ENCODE results near the gene ARHGAP10. TPM values are rescaled to one million over a fixed set of nuclear protein-coding genes. Genes with fewer than 3 reads are reported as not detected.
A peak's percentile ranks its signal among the peaks of the same experiment; 100 is the strongest.

The ARHGAP10 gene
- total RNA-seq, 1 donor from 2014 or later = 15.8 TPM

DNA sequence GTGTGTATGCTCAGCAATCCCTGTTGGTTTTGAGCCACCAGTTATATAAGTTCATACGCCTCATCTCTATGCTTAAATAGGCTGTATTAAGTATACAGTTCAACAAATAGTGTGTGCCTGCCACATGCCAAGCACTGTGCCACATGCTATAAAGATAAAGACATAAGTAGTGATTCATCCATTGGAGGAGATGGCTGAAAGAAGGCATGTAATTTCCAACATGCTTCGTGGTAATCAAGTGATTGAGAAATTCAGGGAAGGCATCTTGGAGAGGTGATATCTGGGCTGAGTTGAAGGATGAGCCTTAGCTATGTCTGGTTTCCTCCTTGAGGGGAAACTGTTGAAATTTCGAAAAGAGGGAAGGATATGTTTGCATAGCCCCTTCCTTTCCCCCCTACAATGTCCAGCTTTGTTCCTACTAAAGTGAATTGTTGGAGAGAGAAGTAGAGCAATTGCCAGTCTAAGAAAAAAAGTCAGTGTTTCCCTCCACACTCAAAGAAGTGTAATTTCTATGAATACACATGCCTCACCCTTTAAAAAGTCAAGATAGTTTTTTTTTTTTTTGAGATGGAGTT lies 96.5 kb downstream of the ARHGAP10 start:
- no peak for ATAC-seq

DNA sequence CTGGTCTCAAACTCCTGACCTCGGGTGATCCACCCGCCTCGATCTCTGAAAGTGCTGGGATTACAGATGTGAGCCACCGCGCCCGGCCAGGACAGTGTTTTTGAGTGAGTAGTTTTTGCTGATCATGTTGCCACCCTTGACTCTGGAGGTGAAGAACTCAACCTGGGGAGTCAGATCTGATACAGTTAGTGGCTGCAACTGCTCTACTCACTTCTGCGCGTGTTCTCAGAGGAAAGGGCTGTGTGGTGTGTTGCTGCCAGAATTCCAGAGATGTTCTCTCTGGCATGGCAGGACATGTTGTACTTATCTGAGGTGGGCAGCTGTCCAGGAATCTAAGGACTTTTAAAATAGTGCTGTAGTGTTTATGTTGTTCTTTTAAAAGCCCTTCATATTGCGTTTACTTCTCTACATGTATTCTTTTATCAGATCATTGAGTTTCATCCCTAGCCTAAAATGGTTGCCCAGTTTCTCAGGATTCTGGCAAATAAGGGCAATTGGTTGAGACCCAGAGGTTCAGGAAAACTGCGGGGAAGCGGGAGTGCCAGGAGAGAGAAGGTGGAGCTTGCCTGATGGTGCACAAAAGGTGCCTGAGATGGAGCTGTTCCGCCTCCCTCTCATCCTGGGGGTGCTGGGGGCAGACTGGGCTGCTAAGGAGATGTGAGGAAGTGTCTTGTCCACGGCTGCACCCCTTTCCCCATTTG lies 97.7 kb downstream of the ARHGAP10 start:
- ATAC-seq = no peak

DNA sequence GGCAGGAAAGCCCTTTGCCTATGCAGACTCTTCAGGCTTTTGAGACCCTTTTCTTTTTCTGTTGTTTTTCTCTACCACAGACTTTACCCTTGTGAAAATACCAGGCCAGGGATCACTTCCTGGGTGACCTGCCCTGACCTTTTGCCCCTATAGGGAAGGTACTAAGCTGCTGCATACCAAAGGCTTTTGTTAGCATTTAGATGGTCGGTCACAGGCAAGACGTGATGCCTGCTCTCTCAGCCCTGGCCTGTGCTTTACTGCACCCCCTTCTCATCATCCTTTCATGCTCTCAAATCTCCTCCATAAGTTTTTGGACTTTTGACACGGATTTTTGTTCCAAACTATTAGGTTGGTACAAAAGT lies 98.2 kb downstream of the ARHGAP10 start:
- ATAC-seq = no peak

DNA sequence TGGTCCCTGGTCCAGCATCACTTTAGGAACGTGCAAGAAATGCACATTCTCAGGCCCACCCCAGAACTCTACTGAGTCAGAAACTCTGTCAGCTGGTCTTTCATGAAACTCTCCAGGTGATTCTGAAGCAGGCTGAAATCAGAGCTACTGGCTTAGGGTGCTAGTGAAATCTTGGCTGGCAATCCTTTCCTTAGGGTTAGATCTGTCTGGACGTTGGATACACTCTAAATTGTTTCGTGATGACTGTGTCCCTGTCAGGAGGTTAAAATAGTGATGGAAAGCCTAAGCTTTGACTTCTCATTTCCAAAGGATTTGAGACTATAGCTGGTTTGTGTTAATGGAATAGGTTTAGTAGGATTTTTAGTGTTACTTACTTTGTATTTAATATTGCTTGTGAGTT lies 99.1 kb downstream of the ARHGAP10 start:
- ATAC-seq = peak; percentile 32

DNA sequence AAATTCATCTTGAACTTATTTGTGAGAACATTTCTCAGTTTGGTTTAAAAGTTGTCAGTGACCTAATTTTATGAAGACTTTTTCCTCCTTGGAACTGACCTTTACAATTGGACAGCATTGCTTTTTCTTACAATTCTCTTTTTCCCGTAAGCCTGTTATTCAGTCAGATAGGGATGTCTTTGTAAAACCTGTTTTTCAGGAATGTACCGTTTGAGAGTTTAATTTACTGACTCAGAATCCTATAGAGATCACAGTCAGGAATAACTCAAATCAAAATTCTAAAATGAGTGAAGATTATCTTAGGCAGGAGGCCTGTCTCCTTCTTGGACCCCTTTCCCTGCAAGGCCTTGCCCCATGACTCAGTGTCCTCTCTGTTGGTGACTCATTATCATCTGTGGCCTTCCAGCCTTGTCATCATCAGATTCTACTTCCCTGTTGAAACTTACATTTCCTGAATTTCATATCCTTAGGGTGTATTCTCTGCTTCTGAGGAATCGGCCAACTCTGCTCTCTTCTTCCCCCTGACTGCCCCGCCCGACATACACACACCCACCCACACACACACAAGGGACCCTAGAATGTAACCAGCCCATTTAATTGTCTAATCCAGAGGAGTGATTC lies 99.8 kb downstream of the ARHGAP10 start:
- peak; percentile 91 for ATAC-seq

DNA sequence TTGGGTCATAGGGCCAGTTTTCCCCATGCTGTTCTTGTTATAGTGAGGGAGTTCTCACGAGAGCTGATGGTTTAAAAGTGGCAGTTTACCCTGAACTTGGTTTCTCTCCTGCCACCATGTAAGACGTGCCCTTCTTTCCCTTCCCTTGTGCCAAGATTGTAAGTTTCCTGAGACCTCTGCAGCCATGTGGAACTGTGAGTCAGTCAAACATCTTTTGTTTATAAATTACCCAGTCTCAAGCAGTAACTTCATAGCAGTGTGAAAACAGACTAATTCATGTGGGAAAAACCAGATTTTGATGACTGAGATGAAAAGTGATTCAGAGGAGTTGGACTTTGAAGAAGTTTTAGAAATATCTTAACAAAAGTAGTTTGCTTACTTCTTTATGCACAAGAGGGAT lies 101.4 kb downstream of the ARHGAP10 start:
- no peak for ATAC-seq

DNA sequence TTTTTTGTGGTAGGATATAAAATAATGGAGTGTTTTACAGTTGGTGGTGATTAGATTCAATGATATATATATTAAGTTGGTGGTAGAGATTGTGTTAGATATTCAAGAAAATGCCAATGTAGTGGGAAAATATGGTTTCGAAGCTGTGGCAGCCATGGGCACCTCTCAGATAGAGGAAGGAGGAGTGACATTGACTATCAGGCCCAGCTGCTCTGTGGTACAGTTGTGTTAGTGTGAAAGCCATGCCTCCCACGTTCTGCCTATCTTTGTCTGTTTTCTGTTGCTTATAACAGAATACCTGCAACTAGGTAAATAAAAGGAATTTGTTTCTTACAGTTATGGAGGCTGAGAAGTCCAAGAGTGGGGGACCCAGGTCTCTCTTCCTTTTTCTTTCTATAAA lies 101.9 kb downstream of the ARHGAP10 start:
- ATAC-seq = no peak

DNA sequence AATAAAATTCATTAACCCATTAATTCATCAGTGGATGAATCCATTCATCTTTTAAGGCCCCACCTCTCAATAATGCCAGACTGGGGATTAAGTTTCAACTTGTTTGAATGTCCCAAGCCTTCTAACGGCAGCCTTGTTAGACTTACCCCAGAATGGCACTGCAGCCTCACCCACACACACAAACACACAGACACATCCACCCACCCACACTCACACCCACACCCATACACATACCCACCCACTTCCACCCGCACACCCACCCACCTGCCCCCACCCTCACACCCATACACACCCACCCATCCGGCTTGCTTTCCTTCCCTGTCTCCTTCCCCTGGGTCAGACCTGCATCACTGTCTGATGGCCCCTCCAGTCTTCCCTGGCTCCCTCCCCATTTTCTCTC lies 102.6 kb downstream of the ARHGAP10 start:
- no peak for ATAC-seq

DNA sequence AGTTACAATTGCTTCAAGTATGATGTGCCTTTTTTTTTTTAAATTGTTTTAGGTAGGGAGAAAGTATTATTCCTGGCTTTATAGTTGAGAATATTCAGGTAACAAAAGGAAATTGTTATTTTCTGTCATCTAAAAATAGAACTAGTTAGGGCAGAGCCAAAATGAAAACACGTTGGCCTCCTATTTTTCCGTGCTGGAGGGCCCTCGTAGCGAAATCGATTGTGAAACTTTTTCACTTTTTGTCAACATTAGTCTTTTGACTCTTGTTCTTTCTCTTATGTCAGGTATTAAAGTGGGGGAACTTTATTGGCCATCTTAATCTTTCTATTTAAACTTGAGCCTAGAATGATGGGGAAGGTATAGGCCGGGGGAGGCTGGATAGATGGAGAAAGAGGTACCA lies 104.9 kb downstream of the ARHGAP10 start:
- ATAC-seq = no peak

DNA sequence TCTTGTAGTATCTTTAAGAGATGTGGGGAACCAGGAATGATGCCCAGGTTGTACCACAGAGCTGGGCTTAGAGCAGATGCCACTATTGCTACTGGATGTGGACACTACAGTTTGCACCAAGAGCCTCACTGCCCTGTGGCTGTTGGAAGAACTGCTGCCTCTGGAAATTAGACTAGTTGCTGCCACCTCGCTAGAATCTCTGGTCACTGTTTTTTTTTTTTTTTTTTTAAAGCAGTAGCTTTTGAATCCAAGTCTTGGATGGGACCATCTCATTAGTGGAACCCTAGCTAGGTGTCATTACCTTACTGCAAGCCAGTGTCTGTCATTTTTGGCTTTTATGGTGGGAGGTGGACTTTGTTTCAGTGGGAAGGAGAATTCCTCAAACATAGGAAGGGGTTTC lies 105.5 kb downstream of the ARHGAP10 start:
- ATAC-seq = no peak

DNA sequence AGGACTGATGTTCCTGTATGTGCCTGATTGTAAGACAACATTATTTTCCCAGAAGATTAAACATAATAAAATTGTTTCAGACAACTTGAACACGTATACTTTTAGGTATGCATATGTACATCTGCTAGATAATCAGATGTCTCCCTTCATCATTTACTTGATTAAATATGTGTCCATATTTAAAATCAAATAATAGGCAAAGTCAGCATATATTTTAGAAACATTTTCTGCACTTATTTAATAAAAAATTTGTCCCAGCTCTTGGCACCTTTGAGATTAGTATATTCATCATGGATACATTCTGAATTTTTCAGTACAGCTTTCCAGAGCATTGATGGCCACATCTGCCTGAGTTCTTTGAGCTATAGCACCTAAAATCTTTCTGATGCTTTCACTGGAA lies 106.0 kb downstream of the ARHGAP10 start:
- no peak for ATAC-seq

DNA sequence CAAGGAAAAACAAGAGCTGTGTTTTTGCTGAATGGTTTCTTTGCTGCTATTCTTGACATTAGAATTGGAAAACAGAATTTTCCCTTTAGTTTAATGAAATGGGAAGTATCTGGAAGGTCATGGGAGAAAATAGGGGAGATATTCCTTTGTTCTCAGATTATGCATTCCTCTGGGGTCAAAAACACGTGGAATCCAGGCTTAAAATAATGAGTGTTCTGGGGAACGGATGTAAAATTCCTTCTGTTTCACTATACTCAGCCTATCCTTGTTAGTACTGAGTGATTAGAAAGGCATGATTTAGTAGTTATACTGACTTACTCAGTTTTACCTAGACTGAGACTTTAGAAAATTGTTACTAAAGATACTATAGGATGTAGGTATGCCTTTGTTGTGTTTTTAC lies 107.3 kb downstream of the ARHGAP10 start:
- no peak for ATAC-seq

DNA sequence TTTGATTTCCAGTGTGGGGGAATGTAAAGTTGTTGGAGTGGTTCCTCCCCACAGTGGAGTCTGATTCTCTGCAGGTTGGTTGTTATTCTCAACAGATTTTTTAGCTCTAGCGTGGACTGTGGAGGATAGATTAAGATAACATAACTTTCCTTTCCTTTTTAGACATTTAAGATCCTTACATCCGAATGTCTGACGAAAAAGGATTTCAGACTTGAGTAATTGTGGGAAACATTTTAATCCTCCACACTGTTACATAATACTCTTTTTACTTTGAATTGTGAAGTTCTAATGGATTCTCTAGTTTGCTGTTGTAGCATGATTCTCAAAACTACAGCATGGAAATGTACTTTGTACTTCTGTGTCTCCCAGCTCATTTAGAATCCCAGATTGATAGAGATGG lies 107.8 kb downstream of the ARHGAP10 start:
- no peak for ATAC-seq

DNA sequence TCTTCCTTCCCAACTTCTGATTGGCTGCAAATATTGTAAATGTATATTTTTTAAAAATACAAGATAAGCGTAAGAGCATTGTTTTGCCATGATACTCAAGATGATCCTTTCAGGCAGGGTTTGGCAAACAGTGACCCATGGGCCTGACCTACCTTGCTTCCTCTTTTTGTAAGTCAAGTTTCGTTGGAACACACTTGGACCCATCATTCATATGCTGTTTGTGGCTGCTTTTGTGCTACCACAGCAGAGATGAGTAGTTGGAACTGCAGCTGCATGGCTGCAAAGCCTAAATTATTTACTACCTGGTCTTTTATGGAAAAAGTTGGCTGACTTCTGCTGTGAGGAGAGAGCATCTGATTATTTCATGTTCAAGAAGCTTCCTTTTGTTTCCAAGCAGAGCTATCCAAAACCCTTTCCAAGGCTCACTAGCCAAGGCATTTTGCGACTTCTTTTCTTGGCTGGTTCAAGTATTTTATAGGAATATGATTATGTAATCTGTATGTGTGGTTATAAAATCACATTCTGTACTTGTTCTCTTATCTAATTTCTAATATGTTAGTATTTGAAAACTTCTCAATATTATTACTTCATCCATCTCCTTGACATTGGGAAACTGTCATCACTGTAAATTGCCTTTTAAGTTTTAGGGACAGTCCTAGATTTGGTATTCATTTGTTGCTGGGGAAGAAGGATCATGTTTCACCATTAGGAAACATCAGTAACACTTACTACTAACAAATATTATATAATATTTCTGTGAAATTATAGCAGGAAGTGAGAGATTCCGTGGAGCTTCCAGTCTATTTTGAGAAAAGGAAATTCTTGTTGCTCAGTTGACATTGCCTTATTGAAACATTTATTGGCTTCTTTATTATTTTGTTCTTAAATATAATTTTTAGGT lies 109.2 kb downstream of the ARHGAP10 start:
- ATAC-seq = no peak

DNA sequence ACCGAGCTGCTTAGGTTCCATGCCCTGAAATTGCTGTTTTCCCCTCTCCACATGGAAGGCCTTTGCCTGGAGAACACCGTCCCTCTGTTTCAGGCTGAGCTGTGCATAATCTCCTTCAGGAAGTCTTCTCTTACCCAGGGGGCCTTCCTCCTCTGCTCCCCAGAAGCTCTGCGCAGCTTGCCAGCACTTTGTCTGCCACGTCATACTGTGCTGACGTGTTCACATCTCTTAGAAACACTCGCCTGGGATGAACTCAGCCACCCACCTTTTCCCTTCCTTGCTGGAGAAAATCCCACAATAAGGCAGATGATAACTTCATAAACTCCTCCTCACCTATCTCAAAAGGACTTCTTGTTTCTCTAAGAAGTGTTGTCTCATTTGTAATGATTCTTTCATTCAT lies 110.7 kb downstream of the ARHGAP10 start:
- ATAC-seq = no peak

DNA sequence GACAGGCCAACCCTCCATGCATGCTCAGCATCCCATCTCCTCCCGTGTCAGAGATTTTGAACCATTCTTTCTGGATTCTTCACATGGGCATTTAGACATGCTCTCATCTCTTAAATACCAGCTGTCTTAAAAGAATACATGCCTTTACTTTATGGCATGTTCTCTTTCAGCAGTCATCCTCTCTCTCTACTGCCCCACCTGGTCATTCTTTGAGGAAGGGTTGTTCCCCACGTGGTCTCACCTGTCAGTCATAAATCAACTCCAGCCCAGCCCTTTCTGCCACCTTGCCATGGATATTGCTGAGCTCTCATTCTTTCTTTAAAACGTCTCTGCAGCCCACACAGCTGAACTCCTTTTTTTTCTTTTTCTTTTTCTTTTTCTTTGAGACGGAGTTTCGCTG lies 111.3 kb downstream of the ARHGAP10 start:
- ATAC-seq = peak; percentile 73

DNA sequence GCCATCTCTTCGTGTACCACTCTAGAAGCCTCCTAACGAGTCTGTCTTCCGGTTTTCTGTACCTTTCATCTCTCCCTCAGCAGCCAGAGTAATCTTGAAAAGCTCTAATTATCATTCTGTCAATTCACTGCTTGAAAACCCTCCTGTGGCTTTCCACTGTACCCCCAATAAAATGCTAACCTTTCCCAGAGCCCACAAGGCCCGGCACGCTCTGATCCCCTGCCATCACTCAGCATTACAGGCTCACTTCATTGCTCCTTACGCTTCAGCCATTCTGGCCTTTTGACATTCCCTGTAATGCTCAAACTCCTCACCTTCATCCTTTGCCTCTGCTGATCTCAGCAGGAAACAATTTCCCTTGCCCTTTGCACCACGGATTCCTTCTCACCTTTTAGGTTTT lies 112.9 kb downstream of the ARHGAP10 start:
- ATAC-seq = no peak

DNA sequence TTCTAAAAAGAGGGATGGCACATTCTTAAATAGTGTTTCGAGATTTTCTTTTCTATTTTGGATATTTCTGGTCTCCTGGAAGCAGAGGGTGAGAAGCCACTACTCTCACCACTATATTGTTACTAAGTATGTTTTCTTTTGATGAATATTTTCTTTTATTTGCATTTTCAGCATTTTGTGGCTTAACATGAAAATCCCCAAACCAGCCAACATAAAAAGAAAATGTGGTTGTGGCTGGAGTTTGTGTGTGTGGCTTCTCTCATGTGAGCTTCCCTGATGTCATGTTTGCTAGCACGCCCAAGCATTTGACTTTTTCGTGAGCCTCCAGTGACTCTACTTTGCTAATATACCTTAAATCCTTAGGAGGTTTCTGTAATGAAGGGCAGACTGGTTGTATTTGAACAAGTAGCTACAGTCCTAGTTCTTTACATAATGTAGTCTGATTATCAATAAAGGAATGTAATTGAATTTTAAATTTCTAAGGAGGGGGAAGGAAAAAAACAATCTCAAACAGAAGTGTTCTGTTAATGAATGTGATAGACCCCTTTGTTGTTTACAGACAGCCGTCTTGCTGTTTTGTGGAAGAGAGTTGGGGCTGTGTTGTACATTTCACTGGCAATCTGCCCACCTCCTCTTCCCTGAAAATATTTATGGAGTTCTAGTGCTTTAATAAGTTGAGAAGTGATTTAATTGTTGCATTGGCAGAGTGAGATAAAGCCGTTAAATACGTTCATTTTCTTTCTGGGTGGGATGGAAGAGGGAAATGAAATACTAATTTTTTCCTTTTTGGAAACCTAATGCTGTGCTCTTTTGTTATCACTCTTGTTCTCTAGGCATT lies 114.6 kb downstream of the ARHGAP10 start:
- ATAC-seq = no peak

DNA sequence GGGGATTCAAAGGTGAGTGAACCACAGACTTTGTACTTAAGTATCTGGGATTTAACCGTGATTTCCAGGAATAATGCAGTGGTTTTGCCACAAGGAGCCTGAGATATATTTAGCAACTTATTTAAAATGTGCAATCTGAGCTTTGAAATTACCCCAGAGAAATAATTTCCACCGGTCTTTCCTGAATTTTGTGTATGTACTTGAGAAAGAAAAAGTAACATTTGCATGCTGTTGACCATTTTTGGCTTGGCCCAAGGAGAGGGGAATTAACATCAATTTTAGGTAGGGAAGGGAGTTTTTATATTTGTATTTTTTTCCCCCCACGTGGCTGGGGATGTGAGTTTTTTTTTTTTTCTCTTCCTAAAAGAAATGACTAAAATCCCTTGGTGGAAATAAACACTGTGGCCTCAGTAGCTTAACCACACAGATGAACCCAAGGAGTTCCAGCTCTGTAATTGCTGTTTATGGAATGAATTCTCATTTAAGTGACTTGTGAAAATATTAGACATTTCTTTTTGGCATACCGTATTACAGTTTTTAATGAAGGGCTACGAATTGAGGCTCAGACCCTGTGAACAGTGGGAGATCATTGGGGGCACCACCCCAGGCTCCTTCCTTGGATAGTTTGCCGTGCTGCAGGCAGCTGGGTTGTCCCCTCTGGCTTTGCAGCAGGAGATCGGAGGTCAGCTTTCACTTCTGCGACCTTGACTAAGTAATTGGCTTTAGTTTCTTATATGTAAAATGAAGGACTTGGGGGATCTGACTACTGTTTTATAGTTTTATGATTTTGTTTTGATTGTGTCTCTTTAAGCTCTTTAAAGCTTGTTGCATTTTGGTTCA lies 116.1 kb downstream of the ARHGAP10 start:
- ATAC-seq = no peak

DNA sequence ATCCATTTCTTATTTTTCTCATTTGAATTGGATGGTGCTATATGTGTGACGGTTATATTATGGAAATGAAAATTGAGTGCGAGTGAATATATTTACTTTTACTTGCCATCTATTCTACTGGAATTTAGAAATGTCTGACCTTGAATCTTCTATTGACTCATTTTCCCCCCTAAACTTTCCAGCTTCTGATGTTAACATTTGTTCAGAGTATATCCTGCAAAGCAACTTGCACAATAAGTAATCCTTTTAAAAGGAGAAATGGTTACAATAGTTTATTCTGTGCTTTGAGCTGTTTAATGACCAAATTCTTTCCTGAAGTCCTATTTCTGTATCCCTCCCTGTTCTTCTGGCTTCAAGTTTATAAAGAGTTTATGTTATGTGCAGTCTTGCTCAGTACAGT lies 116.7 kb downstream of the ARHGAP10 start:
- ATAC-seq = no peak

DNA sequence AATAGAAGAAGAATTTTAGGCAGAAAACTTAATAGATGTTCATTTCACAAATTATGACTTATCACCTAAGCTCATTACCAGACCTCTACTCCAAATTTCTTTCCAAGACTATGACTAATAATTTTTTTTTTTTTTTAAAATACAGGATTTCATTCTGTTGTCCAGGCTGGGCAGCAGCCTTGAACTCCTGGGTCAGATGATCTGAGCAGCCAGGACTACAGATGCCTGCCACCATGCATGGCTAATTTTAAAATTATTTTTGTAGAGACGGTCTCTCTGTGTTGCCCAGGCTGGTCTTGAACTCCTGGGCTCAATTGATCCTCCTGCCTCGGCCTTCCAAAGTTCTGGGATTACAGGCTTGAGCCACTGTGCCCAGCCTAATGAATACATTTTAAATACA lies 119.2 kb downstream of the ARHGAP10 start:
- ATAC-seq = no peak

DNA sequence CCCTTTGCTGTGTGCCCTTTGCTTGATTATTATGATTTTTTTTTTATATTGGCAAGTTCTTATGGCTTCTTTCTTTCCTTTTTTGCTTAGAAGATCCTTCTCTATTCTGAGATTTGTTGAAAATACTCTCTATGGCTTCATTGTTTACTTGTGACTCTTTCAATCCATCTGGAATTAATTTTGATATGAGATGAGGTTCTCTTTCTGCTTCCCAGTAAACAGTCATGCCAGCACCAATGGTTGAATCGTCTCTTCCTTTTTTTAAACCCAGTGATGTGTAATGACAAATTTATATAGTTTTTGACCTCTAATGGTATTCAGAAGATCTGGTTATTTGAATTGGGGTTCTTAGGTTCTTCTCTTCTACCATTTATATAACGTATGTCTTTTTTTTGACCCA lies 121.8 kb downstream of the ARHGAP10 start:
- no peak for ATAC-seq

Data from esophagus mucosa (tissue), 1 donor.